SK-N-SH treated with all-trans-retinoic acid at 6 μM for 48 hours (cell line): ENCODE measurements around the gene GSG1L.

ENCODE experiments used
- ARNTL ChIP-seq: fragments of 450-650 bp; formaldehyde crosslinking; IDR thresholded peaks from 2 replicates; pipeline ENCODE4 v1.5.0; 2020; ENCODE audit warnings: low read depth, mild to moderate bottlenecking, moderate library complexity, borderline replicate concordance
- BACH2 ChIP-seq: fragments of 250-450 bp; sonication (Bioruptor Pico); IDR thresholded peaks from 2 replicates; pipeline ENCODE4 v1.9.0; 2021; ENCODE audit warnings: mild to moderate bottlenecking, borderline replicate concordance
- CSDC2 ChIP-seq: fragments of 250-450 bp; sonication (Bioruptor Pico); IDR thresholded peaks from 2 replicates; pipeline ENCODE4 v1.5.0; 2020; ENCODE audit warnings: mild to moderate bottlenecking, moderate library complexity
- ESRRG ChIP-seq: fragments of 250-450 bp; sonication (Bioruptor Pico); IDR thresholded peaks from 2 replicates; pipeline ENCODE4 v1.6.1; 2021; ENCODE audit warnings: mild to moderate bottlenecking
- ISL1 ChIP-seq: fragments of 250-450 bp; sonication (Bioruptor Pico); IDR thresholded peaks from 2 replicates; pipeline ENCODE4 v2.1.2; 2022; ENCODE audit warnings: mild to moderate bottlenecking, moderate library complexity
- RARB ChIP-seq: fragments of 250-450 bp; sonication (Bioruptor Pico); IDR thresholded peaks from 2 replicates; pipeline ENCODE4 v1.8.0; 2021; ENCODE audit warnings: mild to moderate bottlenecking, moderate library complexity
- SNAI2 ChIP-seq: fragments of 250-450 bp; sonication (Bioruptor Pico); IDR thresholded peaks from 2 replicates; pipeline ENCODE4 v1.5.0; 2020; ENCODE audit warnings: mild to moderate bottlenecking, moderate library complexity
- TSHZ2 ChIP-seq: fragments of 250-450 bp; sonication (Bioruptor Pico); IDR thresholded peaks from 2 replicates; pipeline ENCODE4 v1.5.0; 2020; ENCODE audit warnings: mild to moderate bottlenecking, moderate library complexity
- ZFP3 ChIP-seq: fragments of 250-450 bp; sonication (Bioruptor Pico); IDR thresholded peaks from 2 replicates; pipeline ENCODE4 v1.5.0; 2020; ENCODE audit warnings: mild to moderate bottlenecking, moderate library complexity
- ZFP30 ChIP-seq: fragments of 450-650 bp; formaldehyde crosslinking; IDR thresholded peaks from 2 replicates; pipeline ENCODE4 v1.5.0; 2022; ENCODE audit warnings: mild to moderate bottlenecking, moderate library complexity
- ZNF70 ChIP-seq: fragments of 450-650 bp; formaldehyde crosslinking; IDR thresholded peaks from 2 replicates; pipeline ENCODE4 v1.5.0; 2020; ENCODE audit warnings: mild to moderate bottlenecking, moderate library complexity
- ZNF8 ChIP-seq: fragments of 450-650 bp; formaldehyde crosslinking; IDR thresholded peaks from 2 replicates; pipeline ENCODE4 v1.5.0; 2020; ENCODE audit warnings: mild to moderate bottlenecking, moderate library complexity
- TF ChIP-seq, protein P1 (sequence below): fragments of 250-450 bp; sonication (Bioruptor Pico); IDR thresholded peaks from 2 replicates; pipeline ENCODE4 v1.8.0; 2020; ENCODE audit warnings: mild to moderate bottlenecking, moderate library complexity, borderline replicate concordance
- TF ChIP-seq, protein P2 (sequence below): fragments of 250-450 bp; sonication (Bioruptor Pico); IDR thresholded peaks from 2 replicates; pipeline ENCODE4 v1.5.1; 2020; ENCODE audit warnings: low read depth, mild to moderate bottlenecking, moderate library complexity

GRCh38 chr16:28101533-28101890 lies 38.0 kb upstream of the GSG1L start:
- TF ChIP-seq ZNF70 (CRISPR knock-in tag) (no peak), ZNF8 (CRISPR knock-in tag) (no peak), CSDC2 (CRISPR knock-in tag) (no peak), ISL1 (no peak), ESRRG (CRISPR knock-in tag) (no peak), RARB (CRISPR knock-in tag) (no peak), ZFP30 (no peak), TSHZ2 (CRISPR knock-in tag) (no peak), BACH2 (CRISPR knock-in tag) (no peak), ARNTL (CRISPR knock-in tag) (no peak), ZFP3 (no peak), SNAI2 (CRISPR knock-in tag) (no peak)
- TF ChIP-seq, protein P1, sequence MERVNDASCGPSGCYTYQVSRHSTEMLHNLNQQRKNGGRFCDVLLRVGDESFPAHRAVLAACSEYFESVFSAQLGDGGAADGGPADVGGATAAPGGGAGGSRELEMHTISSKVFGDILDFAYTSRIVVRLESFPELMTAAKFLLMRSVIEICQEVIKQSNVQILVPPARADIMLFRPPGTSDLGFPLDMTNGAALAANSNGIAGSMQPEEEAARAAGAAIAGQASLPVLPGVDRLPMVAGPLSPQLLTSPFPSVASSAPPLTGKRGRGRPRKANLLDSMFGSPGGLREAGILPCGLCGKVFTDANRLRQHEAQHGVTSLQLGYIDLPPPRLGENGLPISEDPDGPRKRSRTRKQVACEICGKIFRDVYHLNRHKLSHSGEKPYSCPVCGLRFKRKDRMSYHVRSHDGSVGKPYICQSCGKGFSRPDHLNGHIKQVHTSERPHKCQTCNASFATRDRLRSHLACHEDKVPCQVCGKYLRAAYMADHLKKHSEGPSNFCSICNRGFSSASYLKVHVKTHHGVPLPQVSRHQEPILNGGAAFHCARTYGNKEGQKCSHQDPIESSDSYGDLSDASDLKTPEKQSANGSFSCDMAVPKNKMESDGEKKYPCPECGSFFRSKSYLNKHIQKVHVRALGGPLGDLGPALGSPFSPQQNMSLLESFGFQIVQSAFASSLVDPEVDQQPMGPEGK (CRISPR knock-in tag): no peak
- TF ChIP-seq, protein P2, sequence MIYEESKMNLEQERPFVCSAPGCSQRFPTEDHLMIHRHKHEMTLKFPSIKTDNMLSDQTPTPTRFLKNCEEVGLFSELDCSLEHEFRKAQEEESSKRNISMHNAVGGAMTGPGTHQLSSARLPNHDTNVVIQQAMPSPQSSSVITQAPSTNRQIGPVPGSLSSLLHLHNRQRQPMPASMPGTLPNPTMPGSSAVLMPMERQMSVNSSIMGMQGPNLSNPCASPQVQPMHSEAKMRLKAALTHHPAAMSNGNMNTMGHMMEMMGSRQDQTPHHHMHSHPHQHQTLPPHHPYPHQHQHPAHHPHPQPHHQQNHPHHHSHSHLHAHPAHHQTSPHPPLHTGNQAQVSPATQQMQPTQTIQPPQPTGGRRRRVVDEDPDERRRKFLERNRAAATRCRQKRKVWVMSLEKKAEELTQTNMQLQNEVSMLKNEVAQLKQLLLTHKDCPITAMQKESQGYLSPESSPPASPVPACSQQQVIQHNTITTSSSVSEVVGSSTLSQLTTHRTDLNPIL (CRISPR knock-in tag): no peak
